CD4-positive, alpha-beta T cell treated with Interleukin-1 beta for 1 hour (primary cell): ENCODE data around the gene PRDM5.

ENCODE experiments used
- DNase-seq, 2 donors: peaks; one replicate each; pipeline ENCODE4 v3.0.0-alpha.2; 2020 to 2022

PRDM5 gene

GRCh38 chr4:120922381-120923206 is at the start of gene PRDM5:
Gene PRDM5, minus strand, starts transcription at chr4:120922726. Its CDS starts 118 bp downstream, at chr4:120922608.
- peak; percentile 6 to 13 for DNase-seq

GRCh38 chr4:120971884-120972283 is 49.4 kb upstream of the PRDM5 start:
- DNase-seq: no peak

- no peak for DNase-seq
Measured at GRCh38 chr4:120965938-120966337, 43.4 kb upstream of the PRDM5 start.

GRCh38 chr4:120964596-120964995 is 42.1 kb upstream of the PRDM5 start:
- DNase-seq: no peak

- no peak for DNase-seq
Measured at GRCh38 chr4:120963449-120963848, 40.9 kb upstream of the PRDM5 start.

- no peak for DNase-seq
Measured at GRCh38 chr4:120960656-120961267, 38.2 kb upstream of the PRDM5 start.

- no peak for DNase-seq
Measured at GRCh38 chr4:120948382-120948781, 25.9 kb upstream of the PRDM5 start.

GRCh38 chr4:120942776-120943175 is 20.2 kb upstream of the PRDM5 start:
- no peak for DNase-seq

- DNase-seq: no peak
Measured at GRCh38 chr4:120940547-120940946, 18.0 kb upstream of the PRDM5 start.

GRCh38 chr4:120939693-120940092 is 17.2 kb upstream of the PRDM5 start:
- no peak for DNase-seq

- no peak for DNase-seq
Measured at GRCh38 chr4:120929847-120930246, 7.3 kb upstream of the PRDM5 start.

- DNase-seq: no peak
Measured at GRCh38 chr4:120927801-120928409, 5.4 kb upstream of the PRDM5 start.

GRCh38 chr4:120926358-120927025 is 4.0 kb upstream of the PRDM5 start:
- no peak for DNase-seq

- DNase-seq: no peak
Measured at GRCh38 chr4:120924931-120925330, 2.4 kb upstream of the PRDM5 start.

- DNase-seq: no peak
Measured at GRCh38 chr4:120923207-120923522, 639 bp upstream of the PRDM5 start.

GRCh38 chr4:120921456-120922380 is 808 bp downstream of the PRDM5 start:
- peak; percentile 17 to 19 for DNase-seq

- no peak for DNase-seq
Measured at GRCh38 chr4:120920666-120921065, 1.9 kb downstream of the PRDM5 start.

- DNase-seq: no peak
Measured at GRCh38 chr4:120919358-120919757, 3.2 kb downstream of the PRDM5 start.

GRCh38 chr4:120918788-120919187 is 3.7 kb downstream of the PRDM5 start:
- DNase-seq: no peak

GRCh38 chr4:120918092-120918491 is 4.4 kb downstream of the PRDM5 start:
- no peak for DNase-seq

- no peak for DNase-seq
Measured at GRCh38 chr4:120916937-120917336, 5.6 kb downstream of the PRDM5 start.

- DNase-seq: no peak
Measured at GRCh38 chr4:120915336-120915735, 7.2 kb downstream of the PRDM5 start.

- DNase-seq: no peak
Measured at GRCh38 chr4:120903419-120903818, 19.1 kb downstream of the PRDM5 start.
